Vagina (tissue), 2 donors: ENCODE results near the gene CWF19L1. TPM values are rescaled to one million over a fixed set of nuclear protein-coding genes. Genes with fewer than 3 reads are reported as not detected.

Experiments
- DNase-seq, 2 donors: peaks; one replicate each; pipeline ENCODE4 v3.0.0-alpha.2; 2017; ENCODE audit errors: extremely low spot score in 2 of 2
- H3K27ac ChIP-seq: fragments of 200-600 bp; sonication (generic); one replicate; pipeline ENCODE4 v1.5.1; 2019
- H3K27me3 ChIP-seq: fragments of 200-600 bp; sonication (generic); one replicate; pipeline ENCODE4 v1.5.1; 2019
- H3K36me3 ChIP-seq, 2 donors: fragments of 200-600 bp; sonication (generic); one replicate each; pipeline ENCODE4 v1.5.1; 2017 to 2019
- H3K4me1 ChIP-seq: fragments of 200-600 bp; sonication (generic); one replicate; pipeline ENCODE4 v1.5.1; 2019
- H3K4me3 ChIP-seq, 2 donors: fragments of 200-600 bp; sonication (generic); 1 replicate in 1 of 2; 2 replicates in 1 of 2; pipeline ENCODE4 v1.5.1; 2016 to 2019
- H3K9me3 ChIP-seq: fragments of 200-600 bp; sonication (generic); one replicate; pipeline ENCODE4 v1.5.1; 2019
- CTCF ChIP-seq, 3 experiments: fragments of 450-650 bp in 2 of 3; fragments of 200-600 bp in 1 of 3; sonication (generic) in 1 of 3; IDR thresholded peaks; one replicate each; pipeline ENCODE4 v1.5.1; 2017 to 2019; ENCODE audit warnings: antibody characterized with exemption in 3 of 3, mild to moderate bottlenecking in 2 of 3, moderate library complexity in 2 of 3
- POLR2A ChIP-seq, 2 donors: fragments of 450-650 bp; IDR thresholded peaks; one replicate each; pipeline ENCODE4 v1.6.1; 2017; ENCODE audit warnings: antibody characterized with exemption in 2 of 2, mild to moderate bottlenecking in 2 of 2, moderate library complexity in 2 of 2
- POLR2AphosphoS5 ChIP-seq, 2 donors: sonication (generic); formaldehyde crosslinking; IDR thresholded peaks; one replicate each; pipeline ENCODE4 v1.9.0; 2017; ENCODE audit warnings: antibody characterized with exemption in 2 of 2, mild to moderate bottlenecking in 2 of 2, low read depth in 1 of 2; ENCODE audit not compliant: insufficient read depth in 1 of 2
- intact Hi-C: fragments of 100-400 bp; cut with DNase I; formaldehyde crosslinking; loops from one replicate; pipeline ENCODE4 v1.15.1; 2023
- total RNA-seq: library from RNA; depleted of rRNA; stranded (reverse); fragments of >200 nt; gene quantifications from one replicate; pipeline ENCODE4 v1.2.3, GENCODE V29; 2016

CWF19L1 gene
- total RNA-seq, 1 donor from 2014 or later: 13.3 TPM

GRCh38 chr10:100204370-100204769 is 63.1 kb downstream of the CWF19L1 start:
- intact Hi-C loops: no loop called here
- Histone ChIP-seq H3K4me1 (no peaks in the 10 kb centered on the region), H3K27me3 (no peaks in the 10 kb centered on the region), H3K4me3 (no peak overlapping the region), H3K36me3 (peaks cover 0 to 55% of the 10 kb centered on the region in 2 donors), H3K9me3 (no peaks in the 10 kb centered on the region), H3K27ac (no peak overlapping the region)
- DNase-seq: no peak
- TF ChIP-seq POLR2AphosphoS5 (IDR thresholded peaks at IDR 0.05; ENCODE audit: insufficient read depth in 1 of 2, low read depth in 1 of 2) (no peak), POLR2A (IDR thresholded peaks at IDR 0.05) (no peak), CTCF (IDR thresholded peaks at IDR 0.05) (no peak)

- DNase-seq: no peak
- TF ChIP-seq POLR2AphosphoS5 (IDR thresholded peaks at IDR 0.05; ENCODE audit: insufficient read depth in 1 of 2, low read depth in 1 of 2): no peak
- TF ChIP-seq POLR2A (IDR thresholded peaks at IDR 0.05): no peak
- TF ChIP-seq CTCF (IDR thresholded peaks at IDR 0.05): no peak
- Histone ChIP-seq H3K27ac (no peak overlapping the region), H3K4me1 (no peaks in the 10 kb centered on the region), H3K36me3 (peaks cover 0 to 73% of the 10 kb centered on the region in 2 donors), H3K9me3 (no peaks in the 10 kb centered on the region), H3K4me3 (no peak overlapping the region), H3K27me3 (no peaks in the 10 kb centered on the region)
- intact Hi-C loops: no loop called here
Measured at GRCh38 chr10:100201549-100201948, 65.9 kb downstream of the CWF19L1 start.

- TF ChIP-seq POLR2AphosphoS5 (IDR thresholded peaks at IDR 0.05; ENCODE audit: insufficient read depth in 1 of 2, low read depth in 1 of 2) (no peak), POLR2A (IDR thresholded peaks at IDR 0.05) (no peak), CTCF (IDR thresholded peaks at IDR 0.05) (no peak)
- DNase-seq: no peak
- Histone ChIP-seq H3K9me3 (no peaks in the 10 kb centered on the region), H3K27ac (no peak overlapping the region), H3K4me3 (no peak overlapping the region), H3K4me1 (no peaks in the 10 kb centered on the region), H3K27me3 (no peaks in the 10 kb centered on the region), H3K36me3 (peaks cover 0 to 61% of the 10 kb centered on the region in 2 donors)
- intact Hi-C loops: no loop called here
Measured at GRCh38 chr10:100194711-100195110, 72.7 kb downstream of the CWF19L1 start.

- TF ChIP-seq CTCF (IDR thresholded peaks at IDR 0.05) (no peak), POLR2AphosphoS5 (IDR thresholded peaks at IDR 0.05; ENCODE audit: insufficient read depth in 1 of 2, low read depth in 1 of 2) (no peak), POLR2A (IDR thresholded peaks at IDR 0.05) (no peak)
- Histone ChIP-seq H3K36me3 (peaks cover 0 to 48% of the 10 kb centered on the region in 2 donors), H3K9me3 (no peaks in the 10 kb centered on the region), H3K27ac (no peak overlapping the region), H3K4me3 (no peak overlapping the region), H3K27me3 (no peaks in the 10 kb centered on the region), H3K4me1 (peaks cover 12% of the 10 kb centered on the region)
- DNase-seq: no peak
- intact Hi-C loops: no loop called here
Measured at GRCh38 chr10:100192350-100192749, 75.1 kb downstream of the CWF19L1 start.

GRCh38 chr10:100186253-100187212 is 80.9 kb downstream of the CWF19L1 start:
- Histone ChIP-seq H3K27me3 (no peaks in the 10 kb centered on the region), H3K36me3 (peaks cover 0 to 32% of the 10 kb centered on the region in 2 donors), H3K27ac (peak overlapping the region; percentile 72), H3K9me3 (no peaks in the 10 kb centered on the region), H3K4me1 (peaks cover 39% of the 10 kb centered on the region), H3K4me3 (peak overlapping the region; percentile 62 to 77)
- TF ChIP-seq POLR2AphosphoS5 (IDR thresholded peaks at IDR 0.05; ENCODE audit: insufficient read depth in 1 of 2, low read depth in 1 of 2) (peak in 1 of 2 donors; percentile 19), CTCF (IDR thresholded peaks at IDR 0.05) (no peak)
- intact Hi-C loops: no loop called here
- peak in 1 of 2 donors; percentile 88 for DNase-seq
